ENCODE results near the gene SLC9A8.

DNA sequence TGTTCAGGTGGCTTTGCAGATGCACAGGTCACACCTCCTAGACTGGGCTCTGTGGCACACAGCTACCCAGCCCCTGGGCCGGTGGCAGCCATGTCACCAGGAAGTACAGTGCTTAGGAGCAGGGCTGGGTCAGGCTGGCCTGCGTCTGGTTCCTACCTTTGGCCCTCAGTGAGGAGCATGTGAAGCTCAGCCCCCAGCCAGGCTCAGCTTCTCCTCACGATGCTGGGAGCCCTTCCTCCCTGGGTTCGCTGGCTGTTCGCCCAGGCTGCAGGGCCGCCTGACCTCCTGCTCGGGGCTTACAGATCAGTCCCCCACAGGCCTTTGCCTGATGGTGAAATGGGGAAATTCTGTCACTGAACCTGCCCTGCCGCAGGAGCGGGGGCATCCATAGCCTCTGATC lies 79.6 kb downstream of the SLC9A8 start:
- TF ChIP-seq POLR2A (IDR thresholded peaks at IDR 0.05; ENCODE audit: low read depth, low read length) (peak; percentile 40; the same call in 1 of the 2 replicates), POLR2AphosphoS5 (IDR thresholded peaks at IDR 0.05; ENCODE audit: low read depth, low read length) (no peak)
